HCT116 (cell line): Measurements from ENCODE around the gene CTTN. TPM values are rescaled to one million over a fixed set of nuclear protein-coding genes. Genes with fewer than 3 reads are reported as not detected.

Source experiments
- ATAC-seq: fragments of 200-7000 bp; cut with Tn5 transposase; 2 replicates; pipeline ENCODE4 v1.9.1; 2020; ENCODE audit warnings: mild to moderate bottlenecking, moderate library complexity
- BruUV-seq: library from RNA; stranded (reverse); fragments of 400-500 nt; replicated peaks from 2 replicates; lab custom pipeline; 2021; lab: Mats Ljungman, UMichigan
- CTCF ChIA-PET: fragments of 300-600 bp; sonication (Branson Sonifier 250); formaldehyde crosslinking; loops from one replicate; lab custom pipeline; 2021; ENCODE audit warnings: antibody characterized with exemption; lab: Charles Lee
- POLR2A ChIA-PET: fragments of 300-600, 350-600 bp; sonication (Branson Sonifier 250); formaldehyde crosslinking; loops from one replicate; lab custom pipeline; 2021; ENCODE audit warnings: antibody characterized with exemption; lab: Charles Lee
- RAD21 ChIA-PET, 2 experiments: fragments of 300-600 bp; sonication (Branson Sonifier 250); formaldehyde crosslinking; loops; one replicate each; lab custom pipeline; 2023; ENCODE audit warnings: low total read pairs in 2 of 2; ENCODE audit not compliant: uncharacterized antibody in 2 of 2, unreplicated experiment in 2 of 2, low non-redundant PET in 1 of 2; lab: Charles Lee
- DNase-seq: peaks from one replicate; pipeline ENCODE4 v3.0.0-alpha.2; 2010; ENCODE audit warnings: low read depth, low spot score
- H2AFZ ChIP-seq: fragments of 200-600 bp; shearing (Covaris generic), sonication (generic); 2 replicates; pipeline ENCODE4 v1.6.1; 2017; ENCODE audit warnings: low read depth, mixed run types, mixed read lengths, antibody characterized with exemption, low read length; ENCODE audit not compliant: poor library complexity, severe bottlenecking
- H3K27ac ChIP-seq: 2 replicates; pipeline ENCODE4 v1.5.1; 2012; ENCODE audit warnings: low read depth, low read length
- H3K27me3 ChIP-seq: fragments of 200-600 bp; sonication (generic); 2 replicates; pipeline ENCODE4 v1.6.1; 2016; ENCODE audit warnings: mixed run types, low read length, mixed read lengths; ENCODE audit not compliant: insufficient read depth
- H3K36me3 ChIP-seq, 2 experiments: fragments of 200-500 bp in 1 of 2; fragments of 200-600 bp in 1 of 2; sonication (Bioruptor generic) in 1 of 2; sonication (generic) in 1 of 2; 2 replicates each; pipeline versions ENCODE4 v1.5.1 to v1.6.1; 2014 to 2016; ENCODE audit warnings: low read length in 2 of 2, inconsistent platforms in 1 of 2, mixed read lengths in 1 of 2, mixed run types in 1 of 2; ENCODE audit not compliant: insufficient read depth in 2 of 2, control insufficient read depth in 1 of 2
- H3K4me1 ChIP-seq, 2 experiments: fragments of 200-600 bp in 1 of 2; sonication (generic) in 1 of 2; 2 replicates each; pipeline versions ENCODE4 v1.5.1 to v1.6.1; 2012 to 2017; ENCODE audit warnings: low read length in 2 of 2, inconsistent platforms in 1 of 2, mild to moderate bottlenecking in 1 of 2, mixed read lengths in 1 of 2, mixed run types in 1 of 2, moderate library complexity in 1 of 2; ENCODE audit not compliant: insufficient read depth in 2 of 2, control insufficient read depth in 1 of 2
- H3K4me2 ChIP-seq: fragments of 200-600 bp; sonication (generic); 2 replicates; pipeline ENCODE4 v1.6.1; 2017; ENCODE audit warnings: mixed run types, low read length, mixed read lengths
- H3K4me3 ChIP-seq, 2 experiments: fragments of 200-600 bp in 1 of 2; sonication (generic) in 1 of 2; replicated peaks in 1 of 2; 2 replicates each; pipeline ENCODE4 v1.5.1; 2011 to 2016; ENCODE audit warnings: low read length in 2 of 2, control low read depth in 1 of 2, low read depth in 1 of 2, mild to moderate bottlenecking in 1 of 2, mixed read lengths in 1 of 2, mixed run types in 1 of 2
- H3K79me2 ChIP-seq: fragments of 200-600 bp; sonication (generic); 2 replicates; pipeline ENCODE4 v1.6.1; 2017; ENCODE audit warnings: mild to moderate bottlenecking, mixed run types, low read length, moderate library complexity, mixed read lengths; ENCODE audit not compliant: insufficient read depth
- H3K9ac ChIP-seq: fragments of 200-600 bp; sonication (generic); 2 replicates; pipeline ENCODE4 v1.6.1; 2016; ENCODE audit warnings: low read length, mixed read lengths
- H3K9me2 ChIP-seq: fragments of 200-600 bp; sonication (generic), shearing (Covaris generic); 2 replicates; pipeline ENCODE4 v1.6.1; 2017; ENCODE audit warnings: mixed run types, mild to moderate bottlenecking, moderate library complexity; ENCODE audit not compliant: insufficient read depth
- H3K9me3 ChIP-seq, 2 experiments: fragments of 200-500 bp in 1 of 2; fragments of 200-600 bp in 1 of 2; sonication (Bioruptor generic) in 1 of 2; sonication (generic) in 1 of 2; 2 replicates each; pipeline ENCODE4 v1.6.1; 2014 to 2017; ENCODE audit warnings: low read length in 2 of 2, mixed read lengths in 2 of 2, inconsistent platforms in 1 of 2, low read depth in 1 of 2, mild to moderate bottlenecking in 1 of 2, mixed run types in 1 of 2, moderate library complexity in 1 of 2; ENCODE audit not compliant: control insufficient read depth in 1 of 2, insufficient read depth in 1 of 2
- H4K20me1 ChIP-seq: fragments of 200-600 bp; sonication (generic), shearing (Covaris generic); 2 replicates; pipeline ENCODE4 v1.6.1; 2017; ENCODE audit warnings: mixed run types, mild to moderate bottlenecking, moderate library complexity; ENCODE audit not compliant: insufficient read depth
- CEBPB ChIP-seq: IDR thresholded peaks from 2 replicates; pipeline ENCODE4 v1.6.1; 2012; ENCODE audit warnings: low read depth
- EZH2 ChIP-seq: fragments of 200-600 bp; sonication (generic); IDR thresholded peaks from 2 replicates; pipeline ENCODE4 v1.6.1; 2017; ENCODE audit warnings: antibody characterized with exemption, mixed run types
- FOSL1 ChIP-seq: IDR thresholded peaks from 2 replicates; pipeline ENCODE4 v1.6.1; 2012; ENCODE audit warnings: low read depth
- POLR2A ChIP-seq: IDR thresholded peaks from 2 replicates; pipeline ENCODE4 v1.7.0; 2011; ENCODE audit warnings: borderline replicate concordance; ENCODE audit not compliant: insufficient read depth, insufficient read length; ENCODE audit errors: extremely low read depth
- SP1 ChIP-seq: IDR thresholded peaks from 2 replicates; pipeline ENCODE4 v1.6.1; 2012; ENCODE audit warnings: low read depth
- intact Hi-C: fragments of 100-400 bp; cut with micrococcal nuclease; formaldehyde crosslinking; loops from 2 replicates; pipeline ENCODE4 v1.10.0; 2022
- total RNA-seq: library from RNA; stranded (reverse); gene quantifications from one replicate; pipeline ENCODE4 v1.2.1, GENCODE V29; 2021; ENCODE audit not compliant: unreplicated experiment
- TF ChIP-seq, protein P1 (sequence below), 3 experiments: fragments of 200-600 bp in 1 of 3; sonication (generic) in 1 of 3; IDR thresholded peaks in 2 of 3; conservative IDR thresholded peaks in 1 of 3; 2 replicates each; pipeline ENCODE4 v1.5.1; 2012 to 2017; ENCODE audit warnings: low read depth in 2 of 3, low read length in 2 of 3, antibody characterized with exemption in 1 of 3, borderline replicate concordance in 1 of 3, control low read depth in 1 of 3, mild to moderate bottlenecking in 1 of 3, mixed read lengths in 1 of 3, mixed run types in 1 of 3, moderate library complexity in 1 of 3; ENCODE audit not compliant: insufficient read depth in 1 of 3

Gene CTTN
- total RNA-seq, 1 experiment from 2014 or later, result 249 TPM

DNA sequence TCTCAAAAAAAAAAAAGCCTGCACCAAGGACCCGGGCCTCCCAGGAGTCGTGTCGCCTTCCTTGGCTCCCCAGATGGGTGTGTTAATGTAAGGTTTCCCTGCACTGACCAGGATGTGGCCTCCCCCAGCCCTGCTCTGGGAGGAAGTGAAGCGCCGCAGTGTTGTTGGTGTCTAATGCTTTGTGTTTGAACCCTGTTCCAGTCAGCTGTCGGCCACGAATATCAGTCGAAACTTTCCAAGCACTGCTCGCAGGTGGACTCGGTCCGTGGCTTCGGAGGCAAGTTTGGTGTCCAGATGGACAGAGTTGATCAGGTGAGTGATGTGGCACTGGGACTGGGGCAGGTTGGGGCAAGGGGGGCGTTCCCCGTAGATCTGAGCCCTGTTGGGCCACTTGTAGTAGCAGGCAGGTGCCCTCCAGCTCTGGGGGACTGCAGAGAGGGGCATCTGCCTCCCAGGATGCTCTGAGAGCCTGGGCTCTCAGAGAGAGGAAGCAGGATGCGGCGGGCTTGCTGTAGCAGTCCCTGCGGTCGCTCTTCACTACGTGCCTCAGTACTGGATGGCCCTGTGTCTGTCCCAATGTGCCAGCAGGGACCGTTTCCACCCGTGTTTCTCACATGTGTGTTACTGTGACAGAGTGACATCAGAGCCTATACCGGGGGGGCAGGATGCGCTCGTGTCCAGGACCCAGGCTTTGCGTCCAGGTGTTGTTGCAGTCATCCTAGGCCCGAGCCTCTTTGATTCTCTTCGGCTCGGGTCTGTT lies 16.2 kb downstream of the CTTN start:
- peaks cover 51 to 69% of the 10 kb centered on the region in 2 experiments; a peak in 3 of 4 replicates for H3K36me3 ChIP-seq
- no peaks in the 10 kb centered on the region for H3K4me1 ChIP-seq
- BruUV-seq, result no TSS peak
- no peak overlapping the region for H3K27ac ChIP-seq
- ATAC-seq (no peak), DNase-seq (no peak)
- intact Hi-C loops, result no loop called here
- H3K4me2 ChIP-seq, result no peak overlapping the region
- H3K4me3 ChIP-seq, result no peak overlapping the region
- peaks cover 27% of the 10 kb centered on the region; the same call in 1 of the 2 replicates for H3K79me2 ChIP-seq
- RAD21 ChIA-PET, result no interaction called here
- CTCF ChIA-PET, result no interaction called here
- H3K27me3 ChIP-seq, result no peaks in the 10 kb centered on the region
- H2AFZ ChIP-seq, result no peak overlapping the region
- no peaks in the 10 kb centered on the region for H4K20me1 ChIP-seq
- no peak for TF ChIP-seq FOSL1
- no peak for TF ChIP-seq EZH2
- no peak for TF ChIP-seq POLR2A
- TF ChIP-seq CEBPB, result no peak
- no peaks in the 10 kb centered on the region for H3K9me3 ChIP-seq
- POLR2A ChIA-PET, result no interaction called here
- H3K9me2 ChIP-seq, result no peaks in the 10 kb centered on the region
- H3K9ac ChIP-seq, result no peak overlapping the region

DNA sequence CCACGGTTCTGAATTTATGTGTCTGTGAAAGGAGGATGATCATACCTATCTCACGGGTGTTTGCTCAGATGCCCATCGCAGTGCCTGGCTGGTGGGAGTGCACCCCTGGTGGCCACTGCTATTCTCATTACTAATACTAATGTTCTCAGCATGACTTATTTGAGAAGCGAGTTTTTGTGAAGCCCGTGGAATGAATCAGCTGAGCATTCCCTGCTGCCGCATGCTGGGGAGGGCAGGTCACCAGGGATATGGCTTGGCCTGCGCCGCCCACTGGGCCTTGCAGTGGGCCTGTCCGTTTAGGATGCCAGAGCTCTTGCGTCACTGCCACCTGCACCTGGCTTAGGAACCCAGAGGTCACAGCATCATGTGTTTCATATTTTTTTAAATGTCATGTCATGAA lies 16.9 kb downstream of the CTTN start:
- Histone ChIP-seq H3K9me3 (no peaks in the 10 kb centered on the region), H3K9me2 (no peaks in the 10 kb centered on the region), H3K36me3 (peaks cover 51 to 69% of the 10 kb centered on the region in 2 experiments), H2AFZ (no peak overlapping the region), H3K79me2 (peaks cover 26% of the 10 kb centered on the region; the same call in 1 of the 2 replicates), H3K4me2 (no peak overlapping the region), H3K27me3 (no peaks in the 10 kb centered on the region), H3K4me3 (no peak overlapping the region), H4K20me1 (no peaks in the 10 kb centered on the region), H3K9ac (no peak overlapping the region), H3K4me1 (no peaks in the 10 kb centered on the region), H3K27ac (no peak overlapping the region)
- CTCF ChIA-PET, result no interaction called here
- TF ChIP-seq, protein P1, sequence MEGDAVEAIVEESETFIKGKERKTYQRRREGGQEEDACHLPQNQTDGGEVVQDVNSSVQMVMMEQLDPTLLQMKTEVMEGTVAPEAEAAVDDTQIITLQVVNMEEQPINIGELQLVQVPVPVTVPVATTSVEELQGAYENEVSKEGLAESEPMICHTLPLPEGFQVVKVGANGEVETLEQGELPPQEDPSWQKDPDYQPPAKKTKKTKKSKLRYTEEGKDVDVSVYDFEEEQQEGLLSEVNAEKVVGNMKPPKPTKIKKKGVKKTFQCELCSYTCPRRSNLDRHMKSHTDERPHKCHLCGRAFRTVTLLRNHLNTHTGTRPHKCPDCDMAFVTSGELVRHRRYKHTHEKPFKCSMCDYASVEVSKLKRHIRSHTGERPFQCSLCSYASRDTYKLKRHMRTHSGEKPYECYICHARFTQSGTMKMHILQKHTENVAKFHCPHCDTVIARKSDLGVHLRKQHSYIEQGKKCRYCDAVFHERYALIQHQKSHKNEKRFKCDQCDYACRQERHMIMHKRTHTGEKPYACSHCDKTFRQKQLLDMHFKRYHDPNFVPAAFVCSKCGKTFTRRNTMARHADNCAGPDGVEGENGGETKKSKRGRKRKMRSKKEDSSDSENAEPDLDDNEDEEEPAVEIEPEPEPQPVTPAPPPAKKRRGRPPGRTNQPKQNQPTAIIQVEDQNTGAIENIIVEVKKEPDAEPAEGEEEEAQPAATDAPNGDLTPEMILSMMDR (IDR thresholded peaks at IDR 0.05 in 2 of 3, conservative IDR thresholded peaks at IDR 0.05 in 1 of 3; ENCODE audit: borderline replicate concordance in 1 of 3, insufficient read depth in 1 of 3, low read depth in 2 of 3, low read length in 2 of 3), result peak in 2 of 3 experiments; percentile 34 to 39; a peak in 3 of 6 replicates
- no peak for TF ChIP-seq SP1
- no TSS peak for BruUV-seq
- DNase-seq, result no peak
- POLR2A ChIA-PET, result no interaction called here
- intact Hi-C loops, result no loop called here
- RAD21 ChIA-PET, result no interaction called here
- ATAC-seq, result peak; percentile 63
